HG03460 (cell line): ENCODE results near the gene HDAC8.
"Not testable (repeated sequence)": the region's sequence is repeated elsewhere in the genome, so short reads cannot be mapped to it uniquely, and the experiment has no call there.

Source experiments
- ATAC-seq: cut with Tn5 transposase; IDR thresholded peaks from one replicate; pipeline ENCODE4 v1.9.1; 2021; ENCODE audit not compliant: unreplicated experiment

Gene HDAC8

DNA sequence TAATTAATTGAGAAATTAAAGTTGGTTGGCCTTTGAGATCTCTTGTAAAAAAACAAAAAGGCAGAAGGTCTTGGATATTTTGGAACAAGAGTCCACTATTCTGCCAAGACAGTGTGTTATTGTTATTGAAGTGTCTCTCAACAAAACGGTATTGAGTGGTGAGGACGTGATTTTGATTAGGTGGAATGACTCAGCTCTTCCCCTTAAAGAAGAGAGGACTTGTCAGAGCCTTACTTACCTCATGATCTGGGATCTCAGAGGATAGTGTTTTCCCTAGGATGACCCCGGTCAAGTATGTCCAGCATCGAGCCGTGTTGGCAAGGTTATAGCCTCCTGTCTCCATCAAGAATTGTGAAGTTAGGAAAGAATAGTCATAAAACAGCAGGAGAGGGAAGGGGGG, 110.9 kb downstream of the HDAC8 start:
- no peak for ATAC-seq

DNA sequence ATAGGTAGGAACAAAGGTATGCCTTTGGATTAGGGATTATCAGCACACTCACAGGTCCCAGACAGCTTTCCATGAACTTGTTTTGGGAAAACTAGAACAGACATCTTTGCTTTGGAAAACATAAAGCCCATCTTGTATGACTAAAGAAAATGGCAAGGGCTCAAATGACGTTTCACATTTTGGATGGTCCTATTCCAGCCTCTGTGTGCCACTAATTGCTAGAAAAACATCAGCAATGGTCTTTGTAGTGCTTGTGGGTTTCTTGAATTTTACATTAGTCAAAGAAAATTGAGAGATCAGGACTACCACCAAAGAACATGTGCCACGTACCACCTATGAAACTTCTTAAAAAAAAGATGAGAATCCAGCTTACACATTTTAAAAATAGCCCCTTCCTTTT, 111.4 kb downstream of the HDAC8 start:
- ATAC-seq, result no peak

DNA sequence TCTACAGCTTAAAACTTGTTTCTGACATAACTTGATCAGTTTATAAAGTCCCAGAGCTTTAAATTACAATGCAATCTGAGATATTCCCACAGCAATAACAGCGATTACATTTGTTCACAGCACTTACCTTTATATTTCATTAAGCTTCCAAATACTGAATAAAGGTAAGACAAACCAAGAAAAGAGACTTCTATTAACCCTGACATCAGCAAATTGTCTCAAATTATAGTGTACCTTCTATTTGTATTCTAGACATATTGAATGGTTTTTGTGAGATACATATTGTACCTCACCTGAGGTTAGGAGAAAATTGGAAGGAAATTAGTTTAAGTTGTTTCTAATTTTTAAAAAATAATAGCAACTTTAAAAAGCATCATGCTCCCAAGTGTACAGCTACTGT, 111.9 kb downstream of the HDAC8 start:
- ATAC-seq, result no peak

DNA sequence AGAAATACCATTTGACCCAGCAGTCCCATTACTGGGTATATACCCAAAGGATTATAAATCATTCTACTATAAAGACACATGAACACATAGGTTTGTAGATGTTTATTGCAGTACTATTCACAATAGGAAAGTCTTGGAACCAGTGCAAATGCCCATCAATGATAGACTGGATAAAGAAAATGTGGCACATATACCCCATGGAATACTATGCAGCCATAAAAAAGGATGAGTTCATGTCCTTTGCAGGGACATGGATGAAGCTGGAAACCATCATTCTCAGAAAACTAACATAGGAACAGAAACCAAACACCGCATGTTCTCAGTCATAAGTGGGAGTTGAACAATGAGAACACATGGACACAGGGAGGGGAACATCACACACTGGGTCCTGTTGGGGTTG, 123.6 kb downstream of the HDAC8 start:
- ATAC-seq, result not testable (repeated sequence)

DNA sequence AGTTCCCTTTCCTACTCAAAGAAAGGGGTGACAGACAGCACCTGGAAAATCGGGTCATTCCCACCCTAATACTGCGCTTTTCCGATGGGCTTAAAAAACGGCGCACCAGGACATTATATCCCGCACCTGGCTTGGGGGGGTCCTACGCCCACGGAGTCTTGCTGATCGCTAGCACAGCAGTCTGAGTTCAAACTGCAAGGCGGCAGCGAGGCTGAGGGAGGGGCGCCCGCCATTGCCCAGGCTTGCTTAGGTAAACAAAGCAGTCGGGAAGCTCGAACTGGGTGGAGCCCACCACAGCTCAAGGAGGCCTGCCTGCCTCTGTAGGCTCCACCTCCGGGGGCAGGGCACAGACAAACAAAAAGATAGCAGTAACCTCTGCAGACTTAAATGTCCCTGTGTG, 131.9 kb downstream of the HDAC8 start:
- not testable (repeated sequence) for ATAC-seq

DNA sequence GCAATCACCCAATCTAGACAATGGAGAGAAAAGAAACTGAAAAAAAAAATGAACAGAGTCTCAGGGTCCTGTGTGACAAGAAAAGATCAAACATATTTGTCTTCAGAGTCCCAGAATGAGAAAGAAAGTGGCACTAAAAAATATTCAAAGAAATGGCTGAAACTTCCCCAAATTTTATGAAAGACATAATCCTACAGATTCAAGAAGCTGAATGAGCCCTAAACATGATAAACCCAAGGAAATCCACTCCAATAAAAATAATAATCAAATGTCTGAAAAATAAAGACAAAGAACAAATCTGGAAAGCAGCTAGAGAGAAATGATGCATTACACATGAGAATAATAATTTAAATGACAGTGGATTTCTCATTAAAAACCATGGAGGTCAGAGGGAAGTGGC, 136.6 kb downstream of the HDAC8 start:
- no peak for ATAC-seq

DNA sequence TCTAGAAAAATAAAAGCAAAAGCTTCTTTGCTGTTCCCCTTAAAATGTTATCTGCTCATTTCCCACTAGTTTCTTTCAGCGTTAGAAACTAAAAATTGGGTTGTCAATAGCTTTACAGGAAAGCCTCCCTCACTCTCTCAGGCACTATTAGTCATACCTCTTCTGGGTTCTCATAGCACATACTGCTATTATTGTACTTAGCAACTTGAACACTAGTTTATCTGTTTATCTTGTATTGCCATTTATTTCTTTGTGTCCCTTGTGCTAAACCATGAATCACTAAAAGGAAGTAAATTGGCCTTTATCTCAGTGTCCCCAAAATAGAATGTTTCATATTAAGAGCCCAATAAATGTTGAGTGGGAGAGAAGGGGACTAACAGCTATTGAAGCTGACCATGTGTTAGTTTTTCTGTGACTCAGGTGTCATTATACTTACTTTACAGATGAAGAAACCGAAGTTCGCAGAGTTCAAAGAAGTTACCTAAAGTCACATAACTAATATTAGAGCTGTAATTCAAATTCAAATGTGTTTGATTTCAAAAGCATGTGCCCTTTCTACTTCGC, 142.2 kb downstream of the HDAC8 start:
- ATAC-seq, result no peak

DNA sequence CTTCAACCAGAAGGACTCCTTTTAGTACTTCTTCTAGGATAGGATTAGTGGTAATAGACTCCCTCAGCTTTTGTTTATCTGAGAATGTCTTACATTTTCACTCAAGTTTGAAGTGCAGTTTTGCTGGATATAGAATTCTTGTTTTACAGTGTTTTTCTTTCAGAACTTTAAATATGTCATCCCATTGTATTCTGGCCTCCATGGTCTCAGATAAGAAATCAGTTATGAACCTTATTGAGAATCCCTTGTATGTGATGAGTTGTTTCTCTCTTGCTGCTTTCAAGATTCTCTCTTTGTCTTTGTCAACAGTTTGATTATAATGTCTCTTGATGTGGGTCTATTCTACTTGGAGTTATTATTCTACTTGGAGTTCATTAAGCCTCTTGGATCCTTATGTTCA, 150.8 kb downstream of the HDAC8 start:
- ATAC-seq, result no peak

DNA sequence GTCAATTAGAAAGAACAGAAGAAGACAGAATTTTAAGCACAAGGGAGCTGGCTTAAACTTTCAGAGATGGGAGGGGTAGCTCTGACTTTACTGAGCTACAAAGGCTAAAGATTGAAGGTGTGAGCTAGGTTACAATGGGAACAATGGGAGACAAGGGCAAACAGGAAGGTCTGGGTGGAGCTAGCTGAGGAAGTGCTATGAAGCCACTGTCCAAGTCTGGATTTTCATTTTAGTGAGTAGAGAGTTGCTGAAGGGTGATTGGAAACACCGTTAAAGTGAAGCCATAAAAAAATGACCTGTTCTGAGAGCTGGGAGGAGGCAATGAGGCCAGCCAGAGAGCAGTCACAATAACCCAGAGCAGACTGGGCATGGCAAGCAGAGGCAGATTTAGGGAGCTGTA, 162.7 kb downstream of the HDAC8 start:
- ATAC-seq, result no peak

DNA sequence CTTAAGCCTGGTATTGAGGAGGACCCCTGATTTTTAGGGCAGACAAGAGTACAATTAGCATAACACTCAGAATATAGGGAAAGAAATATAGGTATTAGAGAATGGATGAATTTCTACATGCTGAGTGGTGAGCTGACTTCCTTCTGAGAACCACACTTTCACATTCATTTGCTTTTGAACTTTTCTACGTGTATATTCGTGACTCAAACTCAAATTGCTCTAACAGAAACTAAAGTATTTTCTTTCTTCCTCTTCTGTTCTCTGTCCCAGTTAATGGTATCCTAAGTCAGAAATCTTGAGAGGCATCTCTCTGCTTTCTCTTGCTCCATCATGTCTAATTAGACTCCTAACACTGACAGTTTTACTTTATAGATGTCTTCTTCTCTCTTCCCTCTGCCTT, 163.8 kb downstream of the HDAC8 start:
- ATAC-seq, result no peak

DNA sequence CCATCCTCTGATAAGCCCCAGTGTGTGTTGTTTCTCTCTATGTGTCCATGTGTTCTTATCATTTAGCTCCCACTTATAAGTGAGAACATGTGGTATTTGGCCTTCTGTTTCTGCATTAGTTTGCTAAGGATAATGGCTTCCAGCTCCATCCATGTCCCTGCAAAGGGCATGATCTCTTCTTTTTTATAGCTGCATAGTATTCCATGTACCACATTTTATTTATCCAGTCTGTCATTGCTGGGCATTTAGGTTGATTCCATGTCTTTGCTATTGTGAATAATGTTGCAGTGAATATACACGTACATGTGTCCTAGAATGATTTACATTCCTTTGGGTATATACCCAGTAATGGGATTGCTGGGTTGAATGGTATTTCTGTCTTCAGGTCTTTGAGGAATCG, 167.5 kb downstream of the HDAC8 start:
- not testable (repeated sequence) for ATAC-seq

DNA sequence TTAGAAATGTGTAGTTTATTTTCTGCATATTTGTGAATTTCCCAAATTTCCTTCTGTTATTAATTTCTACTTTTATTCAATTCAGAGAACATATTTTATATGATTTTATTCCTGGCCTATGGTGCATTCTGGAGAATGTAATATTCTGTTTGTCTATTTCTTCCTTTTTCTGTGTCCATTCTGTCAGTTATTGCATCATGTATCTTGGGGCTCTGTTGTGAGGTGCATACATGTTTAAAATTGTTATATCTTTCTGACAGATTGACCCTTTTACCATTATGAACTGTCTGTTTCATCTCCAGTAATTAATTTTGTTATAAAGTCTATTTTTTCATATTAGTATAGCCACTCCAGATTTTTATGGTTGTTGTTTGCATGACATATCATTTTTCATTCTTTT, 170.0 kb downstream of the HDAC8 start:
- ATAC-seq, result no peak

DNA sequence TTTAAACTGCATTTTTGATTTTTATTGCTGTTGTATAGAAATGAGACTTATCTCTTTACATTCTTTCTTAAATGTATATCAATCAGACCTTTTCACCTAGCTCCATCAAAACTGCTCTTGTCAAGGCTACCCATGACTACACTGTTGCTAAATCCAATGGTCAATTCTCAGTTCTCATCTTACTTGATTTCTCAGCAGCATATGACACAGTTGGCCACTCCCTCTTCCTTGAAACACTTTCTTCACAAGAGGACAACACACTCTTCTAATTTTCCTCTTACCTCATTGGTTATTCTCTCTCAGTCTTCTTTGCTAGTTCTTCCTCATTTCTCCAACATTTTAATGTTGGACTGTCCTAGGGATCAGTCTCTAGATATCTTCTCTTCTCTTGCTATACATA, 172.8 kb downstream of the HDAC8 start:
- no peak for ATAC-seq

DNA sequence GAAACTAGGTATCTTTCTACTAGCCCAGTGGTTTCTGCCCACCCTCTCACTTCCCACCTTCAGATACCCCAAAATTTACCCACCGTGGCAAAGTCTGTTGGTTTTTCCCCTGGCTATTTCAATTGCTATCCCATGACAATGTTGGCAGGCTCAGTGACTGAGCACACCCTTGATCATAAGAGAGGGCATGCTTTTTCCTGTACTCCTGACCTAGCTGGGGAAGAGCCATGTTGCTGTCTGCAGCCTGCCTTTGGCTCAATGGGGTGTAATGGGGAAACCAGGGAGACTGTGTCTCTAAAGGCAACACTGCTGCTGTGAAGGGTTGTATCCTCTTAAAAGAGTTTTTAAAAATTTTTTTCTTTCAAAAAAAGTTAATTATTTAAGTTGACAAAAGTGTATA, 176.5 kb downstream of the HDAC8 start:
- ATAC-seq, result no peak

DNA sequence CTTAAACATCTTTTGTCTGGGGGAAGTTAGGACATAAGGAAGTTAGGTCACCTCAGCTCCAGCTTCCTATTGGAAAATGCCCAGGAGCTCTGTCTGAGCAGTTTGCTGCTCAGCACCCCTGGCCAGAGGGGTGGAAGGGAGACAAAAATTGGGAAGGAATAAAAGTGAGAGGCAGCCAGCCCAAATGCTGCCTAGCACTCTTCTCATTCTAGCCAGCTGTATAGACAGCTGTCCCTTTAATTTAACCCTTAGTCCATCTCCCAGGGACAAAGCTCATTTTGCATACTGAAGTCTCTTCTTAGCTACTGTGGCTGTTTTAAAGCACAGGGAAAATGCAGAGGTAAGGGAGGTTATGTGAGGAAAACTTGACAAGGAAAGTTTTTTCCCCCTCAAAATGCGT, 177.4 kb downstream of the HDAC8 start:
- ATAC-seq, result no peak

DNA sequence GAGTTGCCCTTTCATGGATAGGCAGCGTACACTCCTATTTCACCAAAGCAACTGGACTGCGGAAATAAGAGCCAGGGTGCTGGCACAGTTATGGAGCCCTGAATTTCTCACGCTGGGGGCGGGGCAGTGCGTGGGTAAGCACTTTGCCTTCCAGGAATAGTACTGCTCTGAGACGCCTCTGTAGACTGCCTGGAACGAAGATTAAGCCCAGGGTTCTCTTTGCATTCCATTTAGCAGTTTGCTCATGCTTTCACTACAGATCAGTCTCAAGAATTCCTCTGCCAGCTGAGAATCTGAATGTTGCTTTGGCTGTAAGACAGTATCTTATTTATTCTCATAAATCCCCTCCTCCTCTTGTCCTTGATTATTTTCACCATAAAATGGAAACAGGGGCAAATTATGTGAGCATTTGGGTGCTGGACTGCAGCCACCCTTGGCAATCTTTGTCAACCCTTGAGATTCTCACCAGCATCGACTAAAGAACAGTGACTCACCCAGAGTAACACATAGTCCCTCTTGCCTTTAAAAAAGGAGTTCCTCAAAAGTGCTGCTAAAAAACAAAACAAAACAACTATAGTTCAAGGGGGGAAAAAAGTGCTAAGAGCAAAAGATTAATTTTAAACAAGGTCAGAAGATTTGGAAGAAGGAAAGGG, 178.0 kb downstream of the HDAC8 start:
- no peak for ATAC-seq

DNA sequence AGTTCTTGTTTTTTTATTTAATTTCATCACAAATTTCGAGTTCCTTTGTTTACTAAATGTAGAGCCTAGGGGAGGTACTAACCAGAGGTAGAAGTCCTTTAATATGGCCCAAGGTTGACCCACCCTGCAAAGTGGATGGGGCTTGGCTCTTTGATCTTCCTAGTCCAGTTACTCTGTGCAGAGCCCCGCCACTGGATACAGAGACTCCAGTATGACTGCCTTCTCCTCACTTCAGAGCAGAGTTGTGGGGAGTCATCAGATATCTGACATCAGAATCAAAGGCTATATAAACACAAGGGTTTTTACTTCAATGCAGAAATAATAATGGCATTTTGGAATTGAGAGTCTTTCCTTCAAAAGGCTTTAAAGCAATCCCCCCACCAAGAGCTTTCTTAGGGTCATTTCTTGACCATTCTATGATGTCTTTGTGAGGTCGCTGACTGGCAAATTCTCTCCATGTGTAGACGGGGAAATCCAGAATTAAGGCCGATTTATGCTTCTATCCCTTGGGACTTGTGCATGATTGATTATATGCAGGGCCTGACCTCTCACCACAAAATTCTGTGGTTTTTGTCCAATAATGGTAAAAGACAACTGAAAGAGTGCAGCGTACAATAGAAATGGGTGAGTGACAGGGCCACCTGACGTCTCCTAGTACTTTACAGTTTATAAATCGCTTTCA, 178.7 kb downstream of the HDAC8 start:
- no peak for ATAC-seq

DNA sequence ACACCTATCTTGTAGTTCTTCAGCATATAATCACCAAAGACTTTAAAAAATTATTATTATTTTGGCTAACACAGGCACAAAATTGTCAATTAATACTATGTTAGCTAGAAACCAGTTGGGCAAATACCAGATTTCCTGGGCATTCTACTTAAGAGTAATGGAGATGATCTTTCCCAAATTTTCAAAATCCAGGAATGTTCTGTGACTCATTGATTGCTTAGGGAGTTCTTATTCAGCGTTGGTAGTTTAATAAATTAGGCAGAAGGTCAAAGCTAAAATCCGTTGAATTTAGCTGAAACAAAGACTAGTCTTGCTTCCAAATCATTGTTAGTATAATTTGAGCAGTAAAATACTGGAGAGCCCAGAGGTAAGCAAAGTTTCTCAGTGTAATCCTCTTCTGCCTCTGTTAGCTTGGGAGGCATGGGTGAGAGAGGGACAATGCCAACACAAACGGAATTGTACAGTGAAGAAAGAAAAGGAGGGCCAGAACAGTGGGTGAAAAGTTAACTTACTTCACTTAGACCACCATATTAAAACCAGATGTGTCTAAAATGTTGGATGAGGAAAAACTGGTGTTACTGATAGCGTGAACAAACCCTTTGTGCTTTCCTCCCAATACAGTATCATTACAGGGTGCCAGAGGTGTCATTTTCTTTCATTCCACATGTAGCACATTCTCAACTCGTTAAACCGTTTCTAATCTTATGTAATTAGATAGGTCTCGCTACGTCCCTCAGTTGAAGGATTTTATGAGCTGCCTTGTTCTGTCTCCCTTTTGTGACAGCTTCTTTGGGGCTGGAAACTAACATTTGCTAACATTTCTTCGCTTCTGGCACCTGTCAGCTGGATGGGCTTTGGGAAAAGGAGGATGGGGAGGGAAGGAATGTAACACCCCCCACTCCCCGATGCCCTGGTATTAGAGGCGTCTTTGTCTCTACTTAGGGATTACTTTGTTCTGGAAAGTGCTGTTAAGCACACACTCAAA, 179.5 kb downstream of the HDAC8 start:
- ATAC-seq, result no peak

DNA sequence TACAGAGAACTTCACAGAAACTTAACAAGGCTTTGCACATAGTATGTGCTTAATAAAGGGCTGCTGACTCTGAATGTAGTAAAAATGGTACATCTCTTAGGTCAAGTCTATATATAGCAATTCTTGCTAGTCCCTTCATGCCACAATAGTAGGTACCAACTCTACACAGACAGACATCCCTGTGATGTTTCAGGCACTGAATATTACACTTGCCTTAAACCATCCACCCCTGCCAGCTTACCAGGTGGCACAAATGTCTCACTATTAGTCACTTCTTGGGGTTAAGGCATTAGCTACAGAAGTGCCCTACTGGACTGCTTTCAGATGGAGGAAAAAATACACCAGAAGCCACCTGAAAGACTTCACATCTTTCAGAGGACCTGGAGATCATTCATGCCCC, 180.6 kb downstream of the HDAC8 start:
- ATAC-seq, result no peak

DNA sequence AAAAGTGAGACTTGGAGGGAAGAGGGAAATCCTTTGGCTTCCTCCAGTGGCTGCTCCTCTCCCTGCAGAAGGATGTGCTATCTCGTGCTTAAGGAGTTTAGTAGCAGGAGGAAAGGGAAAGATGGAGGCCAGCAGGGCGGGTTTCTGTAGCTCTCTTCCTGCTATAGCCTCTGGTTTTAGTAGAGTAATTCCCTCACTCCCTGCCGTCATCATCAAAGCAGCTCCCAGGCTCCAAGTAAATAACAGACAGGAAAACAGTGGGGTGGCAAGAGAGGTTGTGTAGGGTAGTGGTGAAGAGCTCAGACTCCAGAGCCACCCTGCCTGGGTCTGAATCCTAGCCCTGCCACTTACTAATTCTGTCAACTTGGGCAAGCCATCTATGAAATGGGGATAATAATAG, 185.4 kb downstream of the HDAC8 start:
- ATAC-seq, result no peak

DNA sequence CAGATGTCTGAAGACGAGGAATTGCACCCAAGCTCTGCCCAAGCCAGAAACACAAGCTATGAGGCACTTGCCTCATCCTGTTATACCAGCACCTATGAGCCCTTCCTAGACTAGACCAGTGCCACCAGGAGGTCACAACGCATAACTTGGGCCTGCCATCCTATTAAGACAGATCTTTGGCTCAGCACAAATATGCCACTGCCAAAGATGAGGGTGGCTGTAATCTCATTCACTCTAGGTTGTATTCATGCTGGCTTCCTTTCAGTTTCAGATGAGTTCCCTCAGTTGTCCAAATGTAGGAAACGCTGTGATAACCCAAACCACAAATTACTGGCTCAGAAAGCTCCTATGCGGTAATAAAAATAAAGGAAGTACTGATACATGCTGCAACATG, 190.4 kb downstream of the HDAC8 start:
- ATAC-seq, result no peak
